ENCODE results near the gene SHC3.

DNA sequence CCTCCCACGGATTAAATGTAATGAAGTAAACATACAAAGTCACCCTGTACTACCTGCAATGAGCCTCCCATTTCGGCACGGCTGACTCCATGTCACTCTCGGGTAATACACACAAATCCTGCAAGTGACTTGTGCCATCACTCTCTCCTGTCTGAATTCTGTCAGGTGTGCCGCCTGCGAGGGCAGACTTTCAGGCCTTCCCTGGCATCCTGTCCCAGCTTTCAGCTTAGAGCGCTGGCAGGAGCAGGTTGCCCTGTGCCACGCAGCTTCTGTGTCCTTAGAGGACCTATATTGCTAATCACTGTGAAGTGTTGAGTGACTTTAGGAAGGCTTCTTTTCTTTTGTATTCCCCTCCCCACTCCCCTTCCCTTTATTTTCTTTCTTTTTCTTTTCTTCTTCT, 213.1 kb downstream of the SHC3 start:
- TF ChIP-seq, protein P1, sequence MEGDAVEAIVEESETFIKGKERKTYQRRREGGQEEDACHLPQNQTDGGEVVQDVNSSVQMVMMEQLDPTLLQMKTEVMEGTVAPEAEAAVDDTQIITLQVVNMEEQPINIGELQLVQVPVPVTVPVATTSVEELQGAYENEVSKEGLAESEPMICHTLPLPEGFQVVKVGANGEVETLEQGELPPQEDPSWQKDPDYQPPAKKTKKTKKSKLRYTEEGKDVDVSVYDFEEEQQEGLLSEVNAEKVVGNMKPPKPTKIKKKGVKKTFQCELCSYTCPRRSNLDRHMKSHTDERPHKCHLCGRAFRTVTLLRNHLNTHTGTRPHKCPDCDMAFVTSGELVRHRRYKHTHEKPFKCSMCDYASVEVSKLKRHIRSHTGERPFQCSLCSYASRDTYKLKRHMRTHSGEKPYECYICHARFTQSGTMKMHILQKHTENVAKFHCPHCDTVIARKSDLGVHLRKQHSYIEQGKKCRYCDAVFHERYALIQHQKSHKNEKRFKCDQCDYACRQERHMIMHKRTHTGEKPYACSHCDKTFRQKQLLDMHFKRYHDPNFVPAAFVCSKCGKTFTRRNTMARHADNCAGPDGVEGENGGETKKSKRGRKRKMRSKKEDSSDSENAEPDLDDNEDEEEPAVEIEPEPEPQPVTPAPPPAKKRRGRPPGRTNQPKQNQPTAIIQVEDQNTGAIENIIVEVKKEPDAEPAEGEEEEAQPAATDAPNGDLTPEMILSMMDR (IDR thresholded peaks at IDR 0.05; ENCODE audit: extremely low read depth in 1 of 2, insufficient read depth in 1 of 2, low read depth in 1 of 2, low read length in 2 of 2): no peak
- TF ChIP-seq, protein P2, sequence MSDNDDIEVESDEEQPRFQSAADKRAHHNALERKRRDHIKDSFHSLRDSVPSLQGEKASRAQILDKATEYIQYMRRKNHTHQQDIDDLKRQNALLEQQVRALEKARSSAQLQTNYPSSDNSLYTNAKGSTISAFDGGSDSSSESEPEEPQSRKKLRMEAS (IDR thresholded peaks at IDR 0.05; ENCODE audit: insufficient read depth, insufficient read length): no peak
- no peak for TF ChIP-seq POLR2AphosphoS5 (IDR thresholded peaks at IDR 0.05; ENCODE audit: insufficient read depth, low read depth, low read length)
- TF ChIP-seq POLR2A (IDR thresholded peaks at IDR 0.05; ENCODE audit: low read depth, low read length): no peak
